Naive thymus-derived CD8-positive, alpha-beta T cell (primary cell): ENCODE measurements around the gene MMP23B. TPM values are rescaled to one million over a fixed set of nuclear protein-coding genes. Genes with fewer than 3 reads are reported as not detected.
A peak's percentile ranks its signal among the peaks of the same experiment; 100 is the strongest.

Experiments used
- ATAC-seq, 2 donors: fragments of 150-1000 bp; cut with Tn5 transposase in 1 of 2; sonication (Bioruptor Pico), chemical (Tn5 transposase) in 1 of 2; 1 replicate in 1 of 2; 2 replicates in 1 of 2; pipeline ENCODE4 v1.10.0; 2021; ENCODE audit warnings: mild to moderate bottlenecking in 2 of 2, moderate library complexity in 2 of 2
- POLR2A ChIA-PET: fragments of 350-600 bp; sonication (Branson Sonifier 250); formaldehyde crosslinking; loops from one replicate; lab custom pipeline; 2021; ENCODE audit warnings: antibody characterized with exemption; lab: Charles Lee
- DNase-seq, 10 donors: peaks; one replicate each; pipeline versions ENCODE4 v3.0.0 to v3.0.0-alpha.2; 2020 to 2022
- H3K27ac Mint-ChIP-seq, 10 donors: one replicate each; pipeline ENCODE4 v1.8.0; 2020 to 2022; ENCODE audit warnings: mild to moderate bottlenecking in 10 of 10, mixed read lengths in 10 of 10, moderate library complexity in 4 of 10, inconsistent platforms in 1 of 10
- H3K27me3 Mint-ChIP-seq, 5 donors: one replicate each; pipeline ENCODE4 v1.8.0; 2021 to 2022; ENCODE audit warnings: mixed read lengths in 5 of 5
- H3K36me3 Mint-ChIP-seq, 3 donors: one replicate each; pipeline ENCODE4 v1.8.0; 2020 to 2022; ENCODE audit warnings: mixed read lengths in 3 of 3, mild to moderate bottlenecking in 2 of 3, inconsistent platforms in 1 of 3
- H3K4me1 Mint-ChIP-seq, 4 donors: one replicate each; pipeline ENCODE4 v1.8.0; 2021 to 2022; ENCODE audit warnings: mixed read lengths in 4 of 4
- H3K4me3 Mint-ChIP-seq, 10 donors: one replicate each; pipeline ENCODE4 v1.8.0; 2020 to 2022; ENCODE audit warnings: mild to moderate bottlenecking in 10 of 10, mixed read lengths in 10 of 10, moderate library complexity in 6 of 10, inconsistent platforms in 1 of 10
- H3K9me3 Mint-ChIP-seq, 9 donors: one replicate each; pipeline ENCODE4 v1.8.0; 2020 to 2022; ENCODE audit warnings: mixed read lengths in 9 of 9, mild to moderate bottlenecking in 3 of 9, inconsistent platforms in 1 of 9, moderate library complexity in 1 of 9
- polyA plus RNA-seq, 3 donors: library from polyadenylated mRNA; unstranded; fragments of 300-500 nt; fragmentation: Illumina TruSeq; gene quantifications; one replicate each; pipeline ENCODE4 v1.2.3, GENCODE V29; 2021
- total RNA-seq, 8 experiments: library from RNA in 2 of 8; stranded (reverse) in 2 of 8; gene quantifications; one replicate each; pipeline ENCODE4 v1.2.3 and lab custom pipeline; 2021 to 2026

MMP23B gene
- total and polyA plus RNA-seq, 5 experiments from 2014 or later, result 1.1 to 6.1 (median 3.0) TPM; not detected in 1

DNA sequence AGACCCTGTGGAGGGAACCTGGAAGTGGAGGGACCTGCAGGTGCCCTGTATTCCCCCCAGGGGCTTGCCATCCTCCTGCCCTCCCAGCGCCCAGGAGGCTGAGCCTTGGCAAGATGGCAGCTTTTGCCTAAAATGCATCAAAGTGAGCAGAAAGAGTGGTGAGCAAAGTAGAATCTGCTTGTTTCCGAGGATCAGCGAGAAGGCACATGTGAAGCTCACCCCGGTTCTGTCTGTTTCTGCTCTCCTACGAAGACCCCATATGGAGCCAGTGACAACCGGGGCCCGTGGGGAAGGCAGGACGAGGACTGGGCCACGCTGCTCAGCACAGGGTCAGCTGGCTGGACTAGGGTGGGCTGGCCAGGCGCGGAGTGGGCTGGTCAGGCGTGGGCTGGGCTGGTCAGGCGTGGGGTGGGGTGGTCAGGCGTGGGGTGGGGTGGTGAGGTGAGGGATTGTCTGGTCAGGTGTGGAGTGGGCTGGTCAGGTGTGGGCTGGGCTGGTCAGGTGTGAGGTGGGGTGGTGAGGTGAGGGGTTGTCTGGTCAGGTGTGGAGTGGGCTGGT lies 26.9 kb upstream of the MMP23B start:
- POLR2A ChIA-PET, result interaction anchor here (1.1 to 4.2 kb wide), 2 partner anchors 9 to 24 kb away, joined by 3 to 43 read pairs; partner anchors contain the start of gene MIB2
- H3K4me3 Mint-ChIP-seq, result peak overlapping the region in 2 of 10 donors; percentile 15 to 36
- ATAC-seq (no peak), DNase-seq (peak in 1 of 10 donors; percentile 33)
- no peaks in the 10 kb centered on the region for H3K9me3 Mint-ChIP-seq
- peaks cover 5 to 20% (median 10%) of the 10 kb centered on the region in 4 donors for H3K4me1 Mint-ChIP-seq
- H3K27me3 Mint-ChIP-seq, result no peaks in the 10 kb centered on the region
- H3K27ac Mint-ChIP-seq, result peak overlapping the region in 6 of 10 donors; percentile 38 to 81 (median 66)
- no peaks in the 10 kb centered on the region for H3K36me3 Mint-ChIP-seq

DNA sequence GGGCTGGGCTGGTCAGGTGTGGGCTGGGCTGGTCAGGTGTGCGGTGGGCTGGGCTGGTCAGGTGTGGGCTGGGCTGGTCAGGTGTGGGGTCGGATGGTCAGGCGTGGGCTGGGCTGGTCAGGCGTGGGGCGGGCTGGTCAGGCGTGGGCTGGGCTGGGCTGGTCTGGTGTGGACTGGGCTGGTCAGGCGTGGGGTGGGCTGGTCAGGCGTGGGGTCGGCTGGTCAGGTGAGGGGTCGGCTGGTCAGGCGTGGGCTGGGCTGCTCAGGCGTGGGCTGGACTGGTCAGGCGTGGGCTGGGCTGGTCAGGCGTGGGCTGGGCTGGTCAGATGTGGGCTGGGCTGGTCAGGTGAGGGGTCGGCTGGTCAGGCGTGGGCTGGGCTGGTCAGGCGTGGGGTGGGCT lies 26.2 kb upstream of the MMP23B start:
- H3K9me3 Mint-ChIP-seq, result no peaks in the 10 kb centered on the region
- no peak overlapping the region for H3K4me3 Mint-ChIP-seq
- H3K27ac Mint-ChIP-seq, result no peak overlapping the region
- peaks cover 5 to 18% (median 10%) of the 10 kb centered on the region in 4 donors for H3K4me1 Mint-ChIP-seq
- H3K36me3 Mint-ChIP-seq, result no peaks in the 10 kb centered on the region
- H3K27me3 Mint-ChIP-seq, result no peaks in the 10 kb centered on the region
- POLR2A ChIA-PET, result interaction anchor here (1.1 kb wide), 1 partner anchor 23 kb away, joined by 3 read pairs; no protein-coding TSS in a partner anchor
- DNase-seq (no peak), ATAC-seq (no peak)

DNA sequence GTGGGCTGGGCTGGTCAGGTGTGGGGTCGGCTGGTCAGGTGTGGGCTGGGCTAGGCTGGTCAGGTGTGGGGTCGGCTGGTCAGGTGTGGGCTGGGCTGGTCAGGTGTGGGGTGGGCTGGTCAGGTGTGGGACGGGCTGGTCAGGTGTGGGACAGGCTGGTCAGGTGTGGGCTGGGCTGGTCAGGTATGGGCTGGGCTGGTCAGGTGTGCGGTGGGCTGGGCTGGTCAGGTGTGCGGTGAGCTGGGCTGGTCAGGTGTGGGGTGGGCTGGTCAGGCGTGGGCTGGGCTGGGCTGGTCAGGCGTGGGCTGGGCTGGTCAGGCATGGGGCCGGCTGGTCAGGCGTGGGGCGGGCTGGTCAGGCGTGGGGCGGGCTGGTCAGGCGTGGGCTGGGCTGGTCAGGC lies 25.7 kb upstream of the MMP23B start:
- no peak overlapping the region for H3K4me3 Mint-ChIP-seq
- no peaks in the 10 kb centered on the region for H3K9me3 Mint-ChIP-seq
- H3K27ac Mint-ChIP-seq, result no peak overlapping the region
- peaks cover 5 to 18% (median 10%) of the 10 kb centered on the region in 4 donors for H3K4me1 Mint-ChIP-seq
- DNase-seq, result no peak
- H3K27me3 Mint-ChIP-seq, result no peaks in the 10 kb centered on the region
- no peak for ATAC-seq
- no peaks in the 10 kb centered on the region for H3K36me3 Mint-ChIP-seq
- POLR2A ChIA-PET, result interaction anchor here (1.5 to 2.8 kb wide), 4 partner anchors 8 to 28 kb away, joined by 5 to 18 read pairs (median 14); partner anchors contain the start of gene MIB2

DNA sequence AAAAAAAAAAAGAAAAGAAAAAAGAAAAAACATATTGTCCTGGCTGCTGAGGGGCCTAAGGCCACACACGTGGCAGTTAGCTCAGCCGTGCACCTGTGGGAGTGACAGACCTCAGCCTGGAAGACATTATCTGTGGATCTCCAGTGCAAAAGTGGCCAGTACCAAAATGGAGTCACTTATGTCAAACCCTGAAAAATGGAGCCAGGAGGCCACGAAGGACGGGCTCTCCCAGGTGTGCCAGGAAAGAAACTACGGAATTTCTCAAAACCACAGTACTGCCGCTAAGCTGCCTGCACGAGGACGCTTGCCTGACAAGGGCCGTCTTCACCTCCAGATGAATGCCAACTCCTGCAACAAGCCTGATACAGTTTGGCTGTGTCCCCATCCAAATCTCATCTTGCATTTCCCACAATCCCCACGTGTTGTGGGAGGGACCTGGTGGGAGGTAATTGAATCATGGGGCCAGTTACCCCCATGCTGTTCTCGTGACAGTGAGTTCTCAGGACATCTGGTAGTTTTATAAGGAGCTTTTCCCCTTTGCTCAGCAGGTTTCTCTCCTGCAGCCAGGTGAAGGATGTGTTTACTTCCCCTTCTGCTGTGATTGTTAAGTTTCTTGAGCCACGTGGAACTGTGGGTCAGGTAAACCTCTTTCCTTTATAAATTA lies 22.0 kb upstream of the MMP23B start:
- DNase-seq (no peak), ATAC-seq (no peak)
- Mint-ChIP-seq H3K27me3 (no peaks in the 10 kb centered on the region), H3K4me3 (no peak overlapping the region), H3K27ac (peak overlapping the region in 3 of 10 donors; percentile 8 to 37 (median 36)), H3K4me1 (peaks cover 13 to 36% (median 31%) of the 10 kb centered on the region in 4 donors), H3K36me3 (no peaks in the 10 kb centered on the region), H3K9me3 (no peaks in the 10 kb centered on the region)
- POLR2A ChIA-PET, result interaction anchor here (0.7 to 1.4 kb wide), 4 partner anchors 19 to 59 kb away, joined by 3 to 6 read pairs (median 4); no protein-coding TSS in a partner anchor

DNA sequence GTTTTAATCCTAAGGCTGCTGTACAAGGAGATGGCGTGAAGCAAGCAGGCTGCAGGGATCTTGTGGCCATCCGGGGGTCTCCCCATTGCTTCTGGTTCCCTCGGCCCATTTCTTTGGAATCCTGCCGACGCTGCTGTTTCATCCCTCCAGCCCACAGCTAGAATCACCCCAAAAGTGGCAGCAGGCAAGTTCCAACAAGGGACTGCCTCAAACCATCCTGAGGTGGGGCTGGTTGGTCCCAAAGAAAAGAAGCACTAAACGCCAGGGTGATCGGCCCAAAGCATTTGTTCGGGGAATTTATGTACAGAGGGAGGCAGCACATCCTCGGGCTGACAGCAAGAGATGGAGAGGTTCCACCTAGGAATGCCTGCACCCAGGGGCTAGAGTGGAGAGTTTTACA lies 21.2 kb upstream of the MMP23B start:
- DNase-seq (no peak), ATAC-seq (no peak)
- Mint-ChIP-seq H3K36me3 (no peaks in the 10 kb centered on the region), H3K27ac (peak overlapping the region in 7 of 10 donors; percentile 8 to 79 (median 48)), H3K27me3 (no peaks in the 10 kb centered on the region), H3K9me3 (no peaks in the 10 kb centered on the region), H3K4me3 (no peak overlapping the region), H3K4me1 (peaks cover 13 to 37% (median 31%) of the 10 kb centered on the region in 4 donors)
- POLR2A ChIA-PET, result interaction anchor here (0.7 to 6.1 kb wide), 5 partner anchors 8 to 178 kb away, joined by 3 to 43 read pairs (median 4); no protein-coding TSS in a partner anchor

DNA sequence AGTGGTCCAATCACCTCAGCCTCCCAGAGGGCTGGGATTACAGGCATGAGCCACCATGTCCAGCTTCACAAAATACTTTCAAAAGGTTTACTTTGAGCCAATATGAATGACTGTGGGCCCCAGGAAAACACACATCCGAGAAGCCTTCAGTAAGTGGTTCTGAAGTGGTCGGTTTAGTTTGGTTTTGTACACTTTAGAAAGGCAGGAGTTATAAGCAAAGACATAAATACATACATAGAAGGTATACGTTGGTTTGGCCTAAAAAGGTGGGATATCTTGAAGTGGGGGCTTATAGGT lies 19.9 kb upstream of the MMP23B start:
- Mint-ChIP-seq H3K4me1 (peaks cover 9 to 33% (median 30%) of the 10 kb centered on the region in 4 donors), H3K27me3 (no peaks in the 10 kb centered on the region), H3K9me3 (no peaks in the 10 kb centered on the region), H3K36me3 (no peaks in the 10 kb centered on the region), H3K27ac (peak overlapping the region in 9 of 10 donors; percentile 14 to 88 (median 45)), H3K4me3 (peak overlapping the region in 5 of 10 donors; percentile 2 to 33 (median 8))
- DNase-seq (no peak), ATAC-seq (no peak)
- POLR2A ChIA-PET, result interaction anchor here (0.7 to 9.7 kb wide), 3 partner anchors 9 to 33 kb away, joined by 5 to 246 read pairs (median 43); partner anchors contain the start of gene MMP23B

DNA sequence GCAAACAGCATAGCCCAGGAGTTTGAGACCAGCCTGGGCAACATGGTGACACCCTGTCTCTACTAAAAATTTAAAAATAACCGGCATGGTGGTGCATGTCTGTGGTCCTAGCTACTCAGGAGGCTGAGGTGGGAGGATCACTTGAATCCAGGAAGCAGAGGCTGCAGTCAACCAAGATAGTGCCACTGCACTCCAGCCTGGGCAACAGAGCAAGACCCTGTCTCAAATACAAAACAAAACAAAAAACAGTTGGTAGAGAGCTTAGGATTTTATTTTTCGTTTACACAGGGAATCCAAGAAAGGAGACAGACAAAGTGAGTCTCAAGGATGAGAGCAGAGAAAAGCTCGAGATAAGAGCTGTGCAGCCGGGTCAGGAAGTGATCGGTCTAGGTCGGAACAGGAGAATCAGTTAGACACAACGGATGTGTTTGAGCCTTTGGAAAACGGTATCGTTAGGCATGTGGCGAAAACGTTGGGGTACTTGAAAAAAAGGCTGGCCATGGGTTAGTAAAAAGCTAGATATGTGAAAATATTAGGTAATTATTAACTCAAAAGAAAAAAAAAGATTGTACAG lies 18.4 kb upstream of the MMP23B start:
- no peaks in the 10 kb centered on the region for H3K36me3 Mint-ChIP-seq
- H3K4me3 Mint-ChIP-seq, result peak overlapping the region; percentile 92 to 99 (median 97)
- H3K4me1 Mint-ChIP-seq, result peaks cover 8 to 33% (median 31%) of the 10 kb centered on the region in 4 donors
- POLR2A ChIA-PET, result interaction anchor here (0.8 to 9.7 kb wide), 13 partner anchors 11 to 238 kb away, joined by 3 to 246 read pairs (median 8); partner anchors contain the start of genes AURKAIP1, CCNL2, FNDC10 and MMP23B
- ATAC-seq, result no peak
- no peaks in the 10 kb centered on the region for H3K27me3 Mint-ChIP-seq
- no peaks in the 10 kb centered on the region for H3K9me3 Mint-ChIP-seq
- DNase-seq, result no peak
- H3K27ac Mint-ChIP-seq, result peak overlapping the region; percentile 94 to 100 (median 99)

DNA sequence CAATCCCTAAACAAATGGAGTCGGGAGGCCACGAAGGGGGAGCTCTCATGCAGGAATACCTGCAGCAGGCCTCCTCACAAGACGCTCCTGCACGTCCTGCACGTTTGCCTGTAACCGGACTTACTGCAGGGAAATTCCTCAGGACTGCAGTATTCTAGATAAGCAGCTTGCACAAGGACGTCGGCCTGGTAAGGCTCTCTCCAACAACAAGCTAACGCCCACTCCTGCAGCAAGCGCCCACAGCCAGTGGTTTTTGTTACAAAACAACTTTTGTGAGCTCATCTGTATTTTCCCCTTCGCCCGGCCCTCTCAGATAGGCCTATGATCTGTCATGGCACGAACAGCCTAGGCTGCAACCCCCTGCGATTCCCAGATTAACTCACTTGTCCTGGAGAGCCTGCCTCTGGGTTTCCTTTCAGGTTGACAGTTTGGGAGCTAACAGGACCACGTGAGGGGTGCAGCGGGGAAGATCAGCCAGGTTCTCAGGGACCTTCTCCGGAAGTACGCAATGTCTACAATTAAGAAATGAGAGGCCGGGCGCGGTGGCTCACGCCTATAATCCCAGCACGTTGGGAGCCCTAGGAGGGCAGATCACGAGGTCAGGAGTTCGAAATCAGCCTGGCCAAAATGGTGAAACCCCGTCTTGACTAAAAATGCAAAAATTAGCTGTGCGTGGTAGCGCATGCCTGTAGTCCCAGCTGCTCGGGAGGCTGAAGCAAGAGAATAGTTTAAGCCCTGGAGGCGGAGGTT lies 17.6 kb upstream of the MMP23B start:
- peak overlapping the region; percentile 94 to 100 (median 99) for H3K27ac Mint-ChIP-seq
- H3K4me1 Mint-ChIP-seq, result peaks cover 8 to 33% (median 31%) of the 10 kb centered on the region in 4 donors
- peak; percentile 39 to 42 for ATAC-seq
- H3K27me3 Mint-ChIP-seq, result no peaks in the 10 kb centered on the region
- H3K9me3 Mint-ChIP-seq, result no peaks in the 10 kb centered on the region
- POLR2A ChIA-PET, result interaction anchor here (0.6 to 9.7 kb wide), 21 partner anchors 7 to 282 kb away, joined by 3 to 246 read pairs (median 6); partner anchors contain the start of genes AURKAIP1, CCNL2, FNDC10 and MMP23B
- peak in 9 of 10 donors; percentile 47 to 86 (median 71) for DNase-seq
- no peaks in the 10 kb centered on the region for H3K36me3 Mint-ChIP-seq
- peak overlapping the region; percentile 92 to 99 (median 97) for H3K4me3 Mint-ChIP-seq

DNA sequence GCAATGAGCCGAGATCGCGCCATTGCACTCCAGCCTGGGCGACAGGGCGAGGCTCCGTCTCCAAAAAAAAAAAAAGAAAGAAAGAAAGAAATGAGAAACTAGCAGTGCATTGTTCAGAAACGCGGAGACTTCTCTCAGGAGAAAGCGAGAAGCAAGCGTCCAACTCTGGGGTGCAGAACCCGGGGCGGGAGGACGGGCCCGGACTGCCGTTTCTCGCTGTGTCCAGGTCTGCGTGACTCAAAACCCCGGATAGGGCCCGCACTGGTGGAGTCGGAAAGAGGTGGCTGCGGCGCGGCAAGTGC lies 17.1 kb upstream of the MMP23B start:
- DNase-seq (no peak), ATAC-seq (peak; percentile 2 to 9)
- Mint-ChIP-seq H3K9me3 (no peaks in the 10 kb centered on the region), H3K27me3 (no peaks in the 10 kb centered on the region), H3K4me1 (peaks cover 8 to 33% (median 31%) of the 10 kb centered on the region in 4 donors), H3K27ac (peak overlapping the region; percentile 94 to 100 (median 99)), H3K36me3 (no peaks in the 10 kb centered on the region), H3K4me3 (peak overlapping the region; percentile 92 to 99 (median 97))
- POLR2A ChIA-PET, result interaction anchor here (0.6 to 9.7 kb wide), 19 partner anchors 8 to 282 kb away, joined by 3 to 246 read pairs (median 8); partner anchors contain the start of genes AURKAIP1, CCNL2, FNDC10 and MMP23B

DNA sequence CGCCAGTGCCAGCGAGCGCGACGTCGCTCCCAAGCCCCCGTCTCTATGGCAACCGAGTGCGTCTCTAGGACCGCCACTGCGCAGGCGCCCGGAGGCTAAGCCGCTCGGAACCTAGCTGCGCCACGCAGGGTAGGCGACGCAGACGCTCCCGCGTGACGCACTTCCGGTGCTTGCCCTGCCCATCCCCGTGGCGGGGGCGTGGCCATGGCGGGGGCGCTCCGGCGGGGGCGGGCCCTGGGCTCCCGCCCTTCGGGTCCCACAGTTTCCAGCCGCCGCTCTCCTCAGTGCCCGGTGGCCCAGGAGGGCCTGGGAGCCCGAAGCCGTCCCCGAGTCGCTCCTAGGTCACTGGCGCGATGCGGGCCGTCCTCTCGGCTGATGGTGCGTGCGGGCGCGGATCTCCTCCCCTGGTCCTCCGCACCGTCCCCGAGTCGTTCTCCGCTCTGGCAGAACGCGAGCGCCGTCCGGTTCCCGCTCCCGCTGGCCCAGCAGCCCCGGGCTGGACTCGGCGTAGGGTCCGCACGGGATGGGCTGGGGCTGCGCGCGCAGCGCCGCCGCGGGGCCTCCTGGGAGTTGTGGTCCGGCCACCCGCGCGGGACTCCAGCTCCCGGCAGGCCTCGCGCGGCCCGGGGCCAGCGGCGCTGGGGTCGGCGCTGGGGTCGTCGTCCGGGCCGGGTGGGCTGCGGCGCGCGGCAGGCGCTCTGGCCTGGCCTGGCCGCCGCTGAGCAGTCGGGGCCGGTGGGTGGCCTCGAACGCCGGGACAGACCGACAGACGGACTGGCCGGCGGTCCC lies 16.5 kb upstream of the MMP23B start, which contains the start of gene MIB2:
TSS of gene MIB2 (plus strand) at position 245 of the 789 bp plus-strand sequence. CDS start 7,953 bp downstream, outside the sequence.
- DNase-seq, result peak; percentile 96 to 99 (median 99)
- Mint-ChIP-seq H3K4me1 (peaks cover 8 to 33% (median 31%) of the 10 kb centered on the region in 4 donors), H3K27me3 (no peaks in the 10 kb centered on the region), H3K27ac (peak within 1 kb of the TSS; percentile 94 to 100 (median 99)), H3K36me3 (no peaks in the 10 kb centered on the region), H3K9me3 (no peaks in the 10 kb centered on the region), H3K4me3 (peak within 1 kb of the TSS; percentile 92 to 99 (median 97))
- peak; percentile 74 to 79 for ATAC-seq
- POLR2A ChIA-PET, result interaction anchor here (0.6 to 9.7 kb wide), 22 partner anchors 8 to 283 kb away, joined by 3 to 246 read pairs (median 6); partner anchors contain the start of genes ATAD3A, AURKAIP1, CCNL2 and FNDC10
